GM18868 (cell line): Measurements from ENCODE around the gene FUT1.
"Not testable (repeated sequence)": the region's sequence is repeated elsewhere in the genome, so short reads cannot be mapped to it uniquely, and the experiment has no call there.

Source experiments
- ATAC-seq: cut with Tn5 transposase; IDR thresholded peaks from one replicate; pipeline ENCODE4 v1.9.1; 2021; ENCODE audit warnings: mild to moderate bottlenecking, moderate library complexity; ENCODE audit not compliant: unreplicated experiment

Gene FUT1

GRCh38 chr19:48768994-48769713 lies 16.7 kb upstream of the FUT1 start:
- ATAC-seq, result no peak

GRCh38 chr19:48768171-48768753 lies 15.8 kb upstream of the FUT1 start:
- ATAC-seq, result not testable (repeated sequence)

- not testable (repeated sequence) for ATAC-seq
These were observed 13.4 kb upstream of the FUT1 start for GRCh38 chr19:48765816-48766215.

- ATAC-seq, result no peak
These were observed 8.2 kb upstream of the FUT1 start for GRCh38 chr19:48760504-48761205.

- no peak for ATAC-seq
These were observed 5.3 kb upstream of the FUT1 start for GRCh38 chr19:48757741-48758144.

GRCh38 chr19:48757089-48757675 lies 4.7 kb upstream of the FUT1 start:
- no peak for ATAC-seq

- ATAC-seq, result no peak
These were observed 4.2 kb upstream of the FUT1 start for GRCh38 chr19:48756686-48757085.

GRCh38 chr19:48756212-48756611 lies 3.8 kb upstream of the FUT1 start:
- ATAC-seq, result no peak

GRCh38 chr19:48755787-48756186 lies 3.3 kb upstream of the FUT1 start:
- ATAC-seq, result no peak

- ATAC-seq, result no peak
These were observed 2.7 kb upstream of the FUT1 start, which contains the start of gene FGF21 for GRCh38 chr19:48755084-48755641. FGF21 (plus strand) TSS chr19:48755524; CDS start chr19:48756237, 713 bp downstream.

GRCh38 chr19:48751845-48752495 lies 471 bp downstream of the FUT1 start:
- ATAC-seq, result no peak

- ATAC-seq, result no peak
These were observed 1.5 kb downstream of the FUT1 start for GRCh38 chr19:48750771-48751504.

GRCh38 chr19:48750351-48750750 lies 2.1 kb downstream of the FUT1 start:
- ATAC-seq, result no peak

- ATAC-seq, result no peak
These were observed 2.8 kb downstream of the FUT1 start for GRCh38 chr19:48749571-48750198.

- no peak for ATAC-seq
These were observed 5.5 kb downstream of the FUT1 start, which contains the start of gene IZUMO1 for GRCh38 chr19:48746738-48747575. IZUMO1 (minus strand) TSS chr19:48746909; CDS start chr19:48745859, 1,050 bp downstream.

- no peak for ATAC-seq
These were observed 6.3 kb downstream of the FUT1 start for GRCh38 chr19:48746110-48746509.

GRCh38 chr19:48745208-48745995 lies 7.0 kb downstream of the FUT1 start:
- no peak for ATAC-seq

- no peak for ATAC-seq
These were observed 10.3 kb downstream of the FUT1 start for GRCh38 chr19:48742096-48742495.
